Epithelial cell of esophagus (primary cell): ENCODE measurements around the gene ITGBL1.
A peak's percentile ranks its signal among the peaks of the same experiment; 100 is the strongest.

Experiments used
- DNase-seq: peaks from one replicate; pipeline ENCODE4 v3.0.0; 2010; ENCODE audit warnings: low read depth
- H3K4me3 ChIP-seq: 2 replicates; pipeline ENCODE4 v1.5.1; 2011; ENCODE audit warnings: mild to moderate bottlenecking, low read length, control low read depth
- TF ChIP-seq, protein P1 (sequence below): IDR thresholded peaks from 2 replicates; pipeline ENCODE4 v1.5.1; 2011; ENCODE audit warnings: low read depth, mild to moderate bottlenecking, low read length, control low read depth, inconsistent platforms; ENCODE audit not compliant: insufficient read depth; ENCODE audit errors: missing control alignments

The ITGBL1 gene

DNA sequence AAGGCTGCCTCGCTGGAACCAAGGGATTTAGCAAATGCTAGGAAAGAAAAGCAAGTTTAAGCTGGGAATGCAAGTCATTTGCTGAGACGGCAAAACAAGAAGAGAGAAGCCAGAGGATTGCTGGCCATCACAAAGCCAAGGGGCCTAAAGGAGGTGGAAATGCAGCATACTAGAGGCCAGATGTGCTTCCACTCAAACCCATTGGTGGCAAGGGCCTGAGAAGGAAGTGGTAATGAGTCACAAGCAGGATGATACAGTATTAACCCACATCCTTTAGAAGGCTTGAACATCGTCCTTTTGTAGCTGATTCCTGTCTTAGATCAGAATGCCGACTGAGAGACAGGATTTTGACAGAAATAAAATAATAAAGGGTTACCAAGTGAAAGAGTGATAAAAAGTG lies 68.2 kb downstream of the ITGBL1 start:
- peak; percentile 58 for DNase-seq
- no peak overlapping the region for H3K4me3 ChIP-seq
- TF ChIP-seq, protein P1, sequence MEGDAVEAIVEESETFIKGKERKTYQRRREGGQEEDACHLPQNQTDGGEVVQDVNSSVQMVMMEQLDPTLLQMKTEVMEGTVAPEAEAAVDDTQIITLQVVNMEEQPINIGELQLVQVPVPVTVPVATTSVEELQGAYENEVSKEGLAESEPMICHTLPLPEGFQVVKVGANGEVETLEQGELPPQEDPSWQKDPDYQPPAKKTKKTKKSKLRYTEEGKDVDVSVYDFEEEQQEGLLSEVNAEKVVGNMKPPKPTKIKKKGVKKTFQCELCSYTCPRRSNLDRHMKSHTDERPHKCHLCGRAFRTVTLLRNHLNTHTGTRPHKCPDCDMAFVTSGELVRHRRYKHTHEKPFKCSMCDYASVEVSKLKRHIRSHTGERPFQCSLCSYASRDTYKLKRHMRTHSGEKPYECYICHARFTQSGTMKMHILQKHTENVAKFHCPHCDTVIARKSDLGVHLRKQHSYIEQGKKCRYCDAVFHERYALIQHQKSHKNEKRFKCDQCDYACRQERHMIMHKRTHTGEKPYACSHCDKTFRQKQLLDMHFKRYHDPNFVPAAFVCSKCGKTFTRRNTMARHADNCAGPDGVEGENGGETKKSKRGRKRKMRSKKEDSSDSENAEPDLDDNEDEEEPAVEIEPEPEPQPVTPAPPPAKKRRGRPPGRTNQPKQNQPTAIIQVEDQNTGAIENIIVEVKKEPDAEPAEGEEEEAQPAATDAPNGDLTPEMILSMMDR, result no peak

DNA sequence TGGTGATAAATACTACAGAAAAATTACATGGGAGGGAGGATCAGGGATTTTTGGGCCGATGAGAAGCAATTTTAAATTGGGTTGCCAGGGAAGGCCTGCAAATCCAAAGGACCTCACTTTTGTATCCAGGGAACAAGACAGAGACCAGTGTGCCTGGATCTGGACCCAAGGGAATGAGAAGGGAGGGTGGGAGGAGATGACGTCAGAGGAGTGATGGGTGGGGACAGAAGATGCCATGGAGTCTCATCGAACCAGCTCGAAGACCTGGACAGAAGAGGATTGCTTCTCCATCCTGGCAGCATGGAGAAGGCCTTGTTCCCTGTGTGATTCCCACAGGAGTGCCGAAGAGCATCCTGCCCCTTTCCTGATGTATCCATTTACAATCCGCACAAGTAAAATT lies 68.9 kb downstream of the ITGBL1 start:
- H3K4me3 ChIP-seq, result no peak overlapping the region
- no peak for DNase-seq
- TF ChIP-seq, protein P1, result no peak

DNA sequence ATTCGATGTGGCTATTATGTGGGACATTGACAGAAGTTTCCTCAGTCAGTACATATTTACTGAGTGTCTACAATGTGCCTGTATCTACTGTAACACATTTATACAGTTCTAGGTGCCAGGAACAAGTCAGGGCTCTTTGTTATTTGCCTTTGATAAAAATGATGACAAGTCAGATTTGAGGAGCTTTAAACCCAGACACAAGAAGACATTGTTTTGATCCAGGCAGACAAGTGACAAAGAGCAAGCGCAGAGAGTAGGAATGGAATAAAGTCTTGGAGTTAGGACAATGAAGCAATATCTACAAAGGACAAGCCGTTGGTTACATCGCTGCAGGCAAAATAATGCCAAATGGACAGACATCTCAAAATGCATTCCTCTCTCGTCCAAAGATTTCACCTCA lies 70.1 kb downstream of the ITGBL1 start:
- no peak overlapping the region for H3K4me3 ChIP-seq
- DNase-seq, result no peak
- TF ChIP-seq, protein P1, result no peak

DNA sequence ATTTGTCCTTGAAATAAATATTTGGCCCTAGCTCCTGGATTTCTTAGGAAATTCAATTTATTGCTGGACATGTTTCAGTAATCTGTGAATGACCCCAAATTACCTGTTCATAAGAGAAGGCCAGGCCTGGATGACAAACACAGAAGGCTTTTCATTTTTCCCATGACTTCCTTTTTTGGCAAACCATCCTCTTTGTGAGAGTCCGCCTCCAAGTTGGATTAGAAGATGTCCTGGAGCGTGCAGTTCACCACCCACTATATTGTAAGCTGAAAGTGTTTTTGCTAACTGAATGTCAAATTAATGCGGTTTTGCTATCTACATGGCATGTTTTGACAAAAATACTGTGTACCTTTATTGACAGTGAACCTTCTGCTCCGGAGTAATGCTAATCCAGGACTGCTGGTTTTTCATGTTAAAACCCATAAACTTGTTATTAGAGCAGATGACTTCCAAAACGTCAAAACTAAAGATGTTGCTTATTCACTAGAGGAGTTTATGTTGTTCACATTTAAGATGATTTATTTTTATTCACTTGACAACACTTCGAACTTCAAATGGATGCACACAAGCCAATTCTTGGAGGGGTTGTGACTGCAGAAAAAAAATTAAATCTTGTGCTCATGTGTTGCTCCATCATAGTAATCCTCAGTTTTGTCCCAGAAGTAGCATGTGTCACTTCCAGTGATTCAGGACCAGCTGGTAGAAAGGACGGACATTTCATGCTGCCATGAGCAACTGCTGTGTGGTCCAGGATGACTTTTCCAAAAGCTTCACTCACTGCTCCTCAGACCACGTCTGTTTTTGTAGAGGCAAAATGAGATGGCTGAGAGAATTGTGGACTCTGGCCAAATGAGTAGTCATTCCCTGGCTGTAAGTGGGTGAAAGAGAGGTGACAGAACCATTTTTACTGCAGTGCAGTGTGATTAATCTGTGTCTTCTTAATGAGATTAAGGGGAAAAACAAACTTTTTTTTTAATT lies 71.0 kb downstream of the ITGBL1 start:
- TF ChIP-seq, protein P1, result no peak
- H3K4me3 ChIP-seq, result no peak overlapping the region
- DNase-seq, result peak; percentile 45

DNA sequence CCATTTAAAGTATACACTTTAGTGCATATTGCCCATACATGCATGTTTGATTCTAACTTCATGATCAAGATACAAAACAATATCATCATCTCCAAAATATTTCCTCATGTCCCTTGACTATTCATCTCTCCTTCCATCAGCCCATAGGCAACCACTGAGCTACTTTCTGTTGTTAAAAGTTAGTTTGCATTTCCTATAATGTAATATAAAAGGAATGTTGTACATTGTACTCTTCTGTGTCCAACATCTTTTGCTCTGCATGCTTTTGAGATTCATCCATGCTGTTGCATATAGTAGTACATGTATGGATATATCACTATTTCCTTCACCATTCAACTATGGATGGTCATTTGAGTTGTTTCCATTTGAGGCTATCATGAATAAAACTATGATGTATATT lies 74.7 kb downstream of the ITGBL1 start:
- DNase-seq, result peak; percentile 45
- TF ChIP-seq, protein P1, result no peak

DNA sequence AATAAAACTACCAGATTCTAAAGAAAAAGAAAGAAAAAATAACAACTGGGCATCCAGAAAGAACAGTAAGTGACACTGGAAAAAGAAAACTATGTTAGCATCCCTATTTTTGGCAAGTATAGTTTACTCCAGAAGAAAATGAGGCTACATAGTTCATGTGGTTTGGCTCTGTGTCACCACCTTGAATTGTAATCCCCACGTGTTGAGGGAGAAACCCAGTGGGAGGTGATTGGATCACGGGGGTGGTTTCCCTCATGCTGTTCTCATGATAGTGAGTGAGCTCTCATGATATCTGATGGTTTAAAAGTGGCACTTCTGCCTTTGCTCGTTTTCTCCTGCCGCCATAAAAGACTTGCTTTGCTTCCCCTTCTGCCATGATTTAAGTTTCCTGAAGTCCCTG lies 76.9 kb downstream of the ITGBL1 start:
- TF ChIP-seq, protein P1, result no peak
- H3K4me3 ChIP-seq, result no peak overlapping the region
- DNase-seq, result peak; percentile 20

More for the DNA sequence above, 74.7 kb downstream of the ITGBL1 start:
- no peak overlapping the region for H3K4me3 ChIP-seq
